HG03039 (cell line): ENCODE data around the gene CCDC183.
"Not testable (repeated sequence)": the region's sequence is repeated elsewhere in the genome, so short reads cannot be mapped to it uniquely, and the experiment has no call there.

Experiments used
- ATAC-seq: cut with Tn5 transposase; IDR thresholded peaks from one replicate; pipeline ENCODE4 v1.9.1; 2021; ENCODE audit warnings: mild to moderate bottlenecking, moderate library complexity; ENCODE audit not compliant: unreplicated experiment

Gene CCDC183

GRCh38 chr9:136796238-136796774, at the start of gene CCDC183:
CCDC183 (plus strand) TSS chr9:136796338; CDS start chr9:136796398, 60 bp downstream.
- no peak for ATAC-seq

DNA sequence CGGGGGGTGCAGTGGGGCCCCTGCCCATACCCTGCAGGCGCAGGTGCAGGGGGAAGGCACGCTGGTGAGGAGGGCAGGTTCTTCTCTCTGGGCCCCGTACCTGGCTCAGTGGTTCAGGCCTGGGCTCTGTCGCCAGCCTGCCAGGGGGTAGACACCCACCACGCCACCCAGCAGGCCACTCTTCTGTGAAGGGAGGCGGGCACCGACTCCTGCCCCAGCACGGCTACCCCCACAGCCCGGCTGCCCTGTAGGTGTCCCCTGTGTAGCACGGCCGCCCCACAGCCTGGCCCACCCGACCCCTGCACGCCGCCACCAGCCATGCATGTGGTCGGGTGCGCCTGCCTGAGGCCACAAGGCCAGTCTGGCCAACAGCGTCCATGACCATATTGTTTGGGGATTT, 49.5 kb upstream of the CCDC183 start:
- no peak for ATAC-seq

DNA sequence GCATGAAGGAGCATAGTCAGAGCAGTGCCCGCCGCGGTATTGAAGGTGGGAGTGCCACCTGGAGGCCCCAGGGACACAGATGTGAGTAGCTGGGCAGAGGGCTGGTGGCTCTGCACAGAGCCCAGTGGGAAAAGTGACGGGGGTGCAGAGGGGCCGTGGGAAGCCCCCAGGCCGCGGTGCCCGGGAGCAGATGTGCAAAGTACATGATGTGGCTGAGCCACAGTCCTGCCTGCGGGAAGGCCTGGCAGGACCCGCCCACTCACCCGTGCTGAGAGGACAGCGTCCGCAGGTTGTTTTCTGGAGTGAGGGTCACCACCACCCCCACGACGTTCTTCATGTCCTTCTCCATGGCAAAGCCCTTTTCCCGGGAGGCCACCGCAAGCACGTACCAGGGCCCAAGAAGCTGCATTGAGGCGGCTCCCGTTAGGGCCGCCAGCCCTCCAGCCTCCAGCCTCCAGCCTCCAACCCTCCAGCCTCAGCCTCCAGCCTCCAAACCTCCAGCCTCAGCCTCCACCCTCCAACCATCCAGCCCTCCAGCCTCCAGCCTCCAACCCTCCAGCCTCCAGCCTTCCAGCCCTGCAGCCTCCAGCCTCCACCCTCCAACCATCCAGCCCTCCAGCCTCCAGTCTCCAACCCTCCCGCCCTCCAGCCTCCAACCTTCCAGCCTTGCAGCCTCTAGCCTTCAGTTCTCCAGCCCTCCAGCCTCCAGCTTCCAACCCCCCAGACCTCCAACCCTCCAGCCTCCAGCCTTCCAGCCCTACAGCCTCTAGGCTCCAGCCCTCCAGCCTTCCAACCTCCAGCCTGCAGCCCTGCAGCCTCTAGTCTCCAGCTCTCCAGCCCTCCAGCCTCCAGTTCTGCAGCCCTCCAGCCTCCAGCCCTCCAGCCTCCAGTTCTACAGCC, 48.7 kb upstream of the CCDC183 start:
- no peak for ATAC-seq

DNA sequence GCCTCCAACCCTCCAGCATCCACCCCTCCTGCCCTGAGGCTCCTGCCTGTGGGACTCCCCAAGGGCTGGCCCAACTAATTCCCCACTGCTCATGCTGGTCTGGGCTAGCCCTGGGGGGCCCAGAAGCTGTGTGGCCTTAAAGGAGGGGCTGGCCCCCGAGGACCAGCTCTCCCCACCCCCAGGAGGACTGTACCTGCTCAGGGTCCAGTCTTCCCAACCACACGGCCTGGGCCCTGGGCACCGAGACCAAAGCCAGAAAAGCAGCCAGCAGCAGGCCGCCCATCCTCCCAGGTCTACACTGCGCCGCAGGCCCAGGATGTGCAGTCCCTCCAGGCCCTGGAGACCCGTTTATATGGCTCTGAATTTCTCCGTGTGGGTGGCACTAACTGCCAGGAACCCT, 47.9 kb upstream of the CCDC183 start, which contains the start of gene LCN6:
TSS of gene LCN6 (minus strand) at position 325 of the 400 bp plus-strand sequence. CDS start at position 283, 42 bp downstream.
- no peak for ATAC-seq

GRCh38 chr9:136748666-136749611, 47.2 kb upstream of the CCDC183 start:
- ATAC-seq: no peak

DNA sequence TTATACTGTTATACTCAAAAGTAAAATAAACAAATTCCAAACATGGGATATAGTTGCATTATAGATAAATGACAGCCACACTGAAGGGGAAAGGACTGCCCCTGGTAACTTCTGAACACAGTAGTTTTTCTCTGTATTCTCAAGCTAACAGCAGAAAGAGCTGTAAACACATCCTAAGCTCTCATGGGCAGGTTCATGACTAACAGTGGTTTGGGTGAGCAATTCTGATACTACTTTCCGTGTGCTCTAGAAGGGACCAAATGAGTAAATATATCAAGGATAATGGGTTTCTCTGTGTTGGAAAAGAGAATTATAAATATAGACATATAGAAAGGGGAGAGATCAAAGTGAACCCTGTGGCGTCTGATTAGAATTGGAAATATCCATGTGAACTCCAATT, 45.6 kb upstream of the CCDC183 start:
- ATAC-seq: no peak

GRCh38 chr9:136751244-136751643, 44.9 kb upstream of the CCDC183 start:
- ATAC-seq: no peak

DNA sequence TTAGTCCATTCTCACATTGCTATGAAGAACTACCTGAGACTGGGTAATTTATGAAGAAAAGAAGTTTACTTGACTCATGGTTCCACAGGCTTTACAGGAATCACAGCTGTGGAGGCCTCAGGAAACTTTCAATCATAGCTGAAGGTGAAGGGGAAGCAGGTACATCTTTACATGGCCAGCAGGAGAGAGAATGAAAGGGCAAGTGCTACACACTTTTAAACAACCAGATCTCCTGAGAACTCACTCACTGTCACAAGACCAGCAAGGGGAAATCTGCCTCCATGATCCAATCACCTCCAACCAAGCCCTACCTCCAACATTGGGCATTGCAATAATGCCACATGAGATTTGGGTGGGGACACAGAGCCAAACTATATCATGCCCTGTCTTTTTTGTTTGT, 44.3 kb upstream of the CCDC183 start:
- no peak for ATAC-seq

- ATAC-seq: no peak
Observed at GRCh38 chr9:136753371-136754058, 42.6 kb upstream of the CCDC183 start.

DNA sequence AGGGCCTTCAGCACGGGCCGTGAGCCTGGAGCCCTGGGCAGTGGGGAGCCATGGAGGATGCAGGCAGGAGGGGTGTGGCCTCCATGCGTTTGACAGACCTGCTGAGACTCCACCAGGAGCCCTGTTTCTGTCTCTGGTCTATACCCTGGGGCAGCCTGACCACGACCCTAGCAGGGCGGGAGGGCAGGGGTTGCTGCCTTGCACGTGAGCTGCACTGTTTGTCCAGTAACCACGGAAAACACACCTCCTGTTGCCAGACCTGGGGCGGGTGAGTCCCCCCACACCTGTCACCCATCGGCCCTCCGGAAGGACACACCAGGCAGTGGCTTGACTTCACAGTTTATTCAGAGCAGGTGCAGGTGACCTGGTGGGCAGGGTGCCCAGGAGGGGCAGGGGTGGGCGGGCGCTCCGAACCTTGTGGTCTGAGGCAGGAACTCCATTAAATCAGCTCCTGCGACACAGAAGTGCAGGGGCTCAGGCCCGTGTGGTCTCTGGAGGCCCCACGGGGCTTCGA, 42.0 kb upstream of the CCDC183 start:
- ATAC-seq: no peak

- ATAC-seq: no peak
Observed at GRCh38 chr9:136754626-136755301, 41.4 kb upstream of the CCDC183 start.

DNA sequence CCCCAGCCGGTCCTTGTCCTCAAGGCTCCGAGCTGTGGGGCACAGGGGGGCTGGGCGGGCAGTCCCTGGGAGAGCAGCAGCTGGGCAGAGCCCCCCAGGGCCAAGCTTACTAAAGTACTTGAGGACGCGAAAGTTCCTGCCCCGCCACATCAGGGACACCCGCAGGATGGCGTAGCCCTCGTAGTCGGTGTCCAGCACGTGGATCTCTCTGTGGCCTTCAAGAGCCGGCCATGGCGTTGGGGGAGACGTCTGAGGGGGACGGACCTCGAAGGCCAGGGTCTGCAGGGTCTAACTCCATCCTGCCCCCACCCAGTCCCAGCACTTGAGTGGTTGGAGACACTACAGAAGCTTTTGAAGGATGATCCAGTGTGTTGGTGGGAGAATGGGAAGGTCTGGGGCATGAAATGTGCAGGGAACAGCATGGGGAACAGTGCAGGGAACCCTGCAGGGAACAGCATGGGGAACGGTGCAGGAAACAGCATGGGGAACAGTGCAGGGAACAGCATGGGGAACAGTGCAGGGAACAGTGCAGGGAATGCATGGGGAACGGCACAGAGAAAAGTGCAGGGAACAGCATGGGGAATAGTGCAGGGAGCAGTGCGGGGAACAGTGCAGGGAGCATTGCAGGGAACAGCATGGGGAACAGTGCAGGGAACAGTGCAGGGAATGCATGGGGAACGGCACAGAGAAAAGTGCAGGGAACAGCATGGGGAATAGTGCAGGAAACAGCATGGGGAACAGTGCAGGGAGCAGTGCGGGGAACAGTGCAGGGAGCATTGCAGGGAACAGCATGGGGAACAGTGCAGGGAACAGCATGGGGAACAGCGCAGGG, 40.6 kb upstream of the CCDC183 start:
- ATAC-seq: not testable (repeated sequence)

GRCh38 chr9:136756134-136756438, 40.1 kb upstream of the CCDC183 start:
- ATAC-seq: no peak

- ATAC-seq: no peak
Observed at GRCh38 chr9:136756836-136757235, 39.3 kb upstream of the CCDC183 start.

GRCh38 chr9:136757328-136757727, 38.8 kb upstream of the CCDC183 start:
- no peak for ATAC-seq

- ATAC-seq: no peak
Observed at GRCh38 chr9:136757751-136758140, 38.4 kb upstream of the CCDC183 start.

DNA sequence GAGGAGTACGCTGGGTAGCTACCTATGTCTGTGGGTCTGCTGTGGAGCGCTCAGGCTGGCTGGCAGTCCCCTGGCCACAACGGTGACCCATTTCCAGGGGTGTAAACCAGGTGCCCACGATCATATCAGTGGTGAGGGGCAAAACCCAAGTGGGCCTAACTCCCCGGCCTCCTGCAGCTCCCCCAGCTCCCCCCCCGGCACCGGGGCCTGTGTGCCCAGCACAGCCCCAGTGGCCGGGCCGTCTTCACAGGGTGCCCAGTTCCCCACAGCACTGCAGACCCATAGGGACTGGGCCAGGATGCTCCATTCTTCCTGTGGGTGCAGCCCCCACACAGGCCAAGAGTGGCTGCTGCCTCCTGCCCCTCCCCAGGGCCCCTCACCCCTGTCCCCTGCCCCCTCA, 37.1 kb upstream of the CCDC183 start:
- no peak for ATAC-seq

DNA sequence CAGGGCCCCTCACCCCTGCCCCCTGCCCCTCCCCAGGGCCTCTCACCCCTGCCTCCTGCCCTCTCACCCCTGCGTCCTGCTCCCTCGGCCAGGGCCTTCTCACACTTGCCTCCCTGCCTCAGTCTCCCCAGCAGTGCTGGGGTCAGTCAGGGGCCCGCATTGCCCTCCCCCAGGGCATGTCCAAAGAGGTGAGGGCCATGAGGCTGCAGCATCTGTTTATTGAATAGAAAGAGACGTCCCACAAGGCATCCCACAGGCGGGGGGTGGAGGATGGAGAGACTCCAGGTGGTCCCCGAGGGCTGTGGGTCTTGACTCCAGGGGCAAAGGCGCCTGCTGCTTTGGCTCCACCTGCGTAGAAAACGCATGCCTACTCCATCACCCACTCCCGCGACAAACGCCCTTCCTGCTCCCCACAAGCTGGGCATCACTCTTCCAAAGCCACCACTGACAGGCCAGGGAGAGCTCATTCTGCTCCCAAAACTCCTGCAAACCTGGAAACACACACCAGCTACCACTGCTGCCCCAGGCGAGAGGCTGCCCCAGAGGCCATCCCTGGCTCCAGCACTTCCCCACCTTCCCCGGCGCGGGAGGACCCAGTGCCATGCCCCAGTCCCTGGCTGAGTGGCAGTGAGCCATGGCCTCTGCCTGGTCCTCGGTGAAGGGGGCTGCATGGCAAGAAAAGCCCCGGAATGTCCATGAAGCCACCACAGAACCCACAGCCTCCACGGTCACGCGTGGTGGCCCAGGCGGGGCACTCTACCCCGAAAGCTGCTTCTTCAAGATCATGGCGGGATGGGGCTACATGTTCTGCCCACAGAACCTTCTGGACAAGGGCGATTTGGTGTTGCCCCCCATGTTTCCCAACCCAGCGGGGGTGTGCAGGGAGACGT, 36.5 kb upstream of the CCDC183 start:
- ATAC-seq: no peak
